Muscle layer of colon (tissue), 2 donors: ENCODE results near the gene NACC2.

ENCODE experiments used
- H3K27ac ChIP-seq: one replicate; pipeline ENCODE4 v1.7.0; 2013; ENCODE audit warnings: low read depth, mild to moderate bottlenecking, low read length, moderate library complexity
- H3K27me3 ChIP-seq, 2 donors: one replicate each; pipeline ENCODE4 v1.7.0; 2013; ENCODE audit warnings: low read length in 2 of 2, mild to moderate bottlenecking in 2 of 2; ENCODE audit not compliant: insufficient read depth in 2 of 2, control insufficient read depth in 1 of 2
- H3K36me3 ChIP-seq: one replicate; pipeline ENCODE4 v1.7.0; 2013; ENCODE audit warnings: mild to moderate bottlenecking, low read length; ENCODE audit not compliant: insufficient read depth
- H3K4me1 ChIP-seq: one replicate; pipeline ENCODE4 v1.7.0; 2013; ENCODE audit warnings: mild to moderate bottlenecking, low read length; ENCODE audit not compliant: insufficient read depth
- H3K4me3 ChIP-seq, 2 donors: one replicate each; pipeline ENCODE4 v1.7.0; 2013; ENCODE audit warnings: low read length in 2 of 2, low read depth in 1 of 2, mild to moderate bottlenecking in 1 of 2, moderate library complexity in 1 of 2
- H3K9ac ChIP-seq: one replicate; pipeline ENCODE4 v1.7.0; 2013; ENCODE audit warnings: low read length
- H3K9me3 ChIP-seq: one replicate; pipeline ENCODE4 v1.7.0; 2013; ENCODE audit warnings: mild to moderate bottlenecking, low read length
- donor health status: abdominal sarcoma.
- donor health status: Adenocarcinoma of cecum.

Gene NACC2

DNA sequence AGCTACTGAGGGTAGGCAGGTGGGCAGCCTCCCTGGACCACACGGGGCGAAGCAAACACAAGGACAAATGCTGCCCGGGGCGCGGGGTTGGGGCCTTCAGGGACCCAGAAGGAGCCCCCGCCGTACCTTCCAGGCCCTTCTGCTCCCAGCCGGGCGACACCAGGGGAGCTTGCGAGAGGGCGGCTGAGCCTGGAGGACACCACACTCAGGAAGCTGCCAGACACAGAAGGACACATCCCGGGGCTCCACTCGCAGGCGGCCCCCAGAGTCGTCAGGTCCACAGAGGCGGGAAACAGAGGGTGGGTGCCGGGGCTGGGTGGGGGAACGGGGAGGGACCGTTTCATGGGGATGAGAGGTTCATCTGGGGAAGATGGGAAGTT lies 75.4 kb downstream of the NACC2 start:
- Histone ChIP-seq H3K4me1 (peaks cover 23% of the 10 kb centered on the region), H3K27ac (no peak overlapping the region)

DNA sequence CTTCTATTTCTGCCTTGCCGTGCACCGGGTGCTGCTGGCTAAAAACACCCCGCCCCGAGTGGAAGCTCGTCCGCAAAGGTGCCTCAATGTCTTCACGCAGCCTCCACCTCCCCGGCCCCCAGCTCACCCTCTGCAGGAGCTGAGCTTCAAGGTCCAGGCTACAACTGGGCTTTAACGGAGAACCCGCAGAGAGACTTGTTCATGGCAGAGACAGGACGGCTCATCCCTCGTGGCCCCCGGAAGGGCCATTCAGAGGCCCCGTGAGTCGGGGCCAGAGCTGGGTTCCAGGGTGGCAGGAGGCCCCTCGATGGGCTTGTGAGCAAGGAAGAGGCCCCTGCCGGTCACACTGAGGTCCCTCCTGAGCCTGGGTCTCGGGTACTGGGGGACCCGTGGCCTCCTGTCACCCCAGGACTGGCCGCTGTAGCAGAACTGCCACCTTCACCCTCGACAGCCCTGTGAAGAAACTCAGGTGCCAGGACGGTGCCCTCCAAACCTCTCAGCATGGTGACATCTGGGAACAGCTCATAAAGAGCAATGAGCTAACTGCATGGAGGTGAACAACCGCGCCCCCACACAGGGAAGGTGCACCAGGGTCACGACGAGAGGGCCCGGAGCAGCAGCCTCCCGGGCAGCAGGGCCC lies 75.9 kb downstream of the NACC2 start:
- Histone ChIP-seq H3K27me3 (no peaks in the 10 kb centered on the region), H3K9ac (no peak overlapping the region), H3K27ac (no peak overlapping the region), H3K4me1 (peaks cover 18% of the 10 kb centered on the region), H3K9me3 (no peaks in the 10 kb centered on the region), H3K4me3 (no peak overlapping the region), H3K36me3 (peaks cover 9% of the 10 kb centered on the region)

More for the DNA sequence above, 75.4 kb downstream of the NACC2 start:
- H3K4me3 ChIP-seq = no peak overlapping the region
- peaks cover 9% of the 10 kb centered on the region for H3K36me3 ChIP-seq
- H3K9ac ChIP-seq = no peak overlapping the region
- H3K9me3 ChIP-seq = no peaks in the 10 kb centered on the region
- no peaks in the 10 kb centered on the region for H3K27me3 ChIP-seq

DNA sequence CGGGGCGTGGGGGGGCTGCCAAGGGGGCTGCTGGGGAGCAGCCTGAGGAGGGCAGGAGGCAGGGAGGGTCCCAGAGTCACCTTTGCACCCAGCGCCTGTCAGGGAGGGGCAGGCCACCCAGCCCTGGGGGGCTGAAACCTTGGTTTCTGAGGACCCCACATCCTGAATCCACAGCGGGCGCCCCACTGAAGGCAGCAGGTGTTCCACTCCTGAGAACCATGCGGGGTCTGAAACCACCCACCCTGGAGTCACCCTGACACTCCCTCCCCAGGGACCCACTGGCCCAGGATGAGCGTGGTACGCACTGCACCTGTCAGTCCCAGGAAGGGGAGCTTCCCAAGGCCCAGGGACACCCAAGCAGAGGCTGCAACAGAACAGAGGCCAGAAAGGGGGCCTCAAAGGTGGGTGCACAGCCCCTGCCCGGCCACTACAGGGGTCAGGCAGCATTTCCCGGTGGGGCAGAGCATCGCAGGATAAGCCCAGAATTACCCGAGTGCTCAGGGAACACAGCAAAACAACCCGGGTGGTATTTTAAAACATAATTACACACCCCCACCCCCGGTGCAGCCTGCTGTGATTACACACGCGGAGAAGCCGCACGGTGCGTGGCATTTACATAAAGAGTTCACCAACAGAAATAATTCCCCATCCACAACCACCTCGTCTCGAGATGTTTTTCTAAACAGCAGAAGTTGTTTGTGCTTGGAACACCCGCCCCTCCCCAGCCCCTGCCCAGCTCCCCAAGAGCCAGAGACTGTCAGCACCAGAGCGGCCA lies 76.6 kb downstream of the NACC2 start:
- H3K27ac ChIP-seq = no peak overlapping the region
- no peak overlapping the region for H3K9ac ChIP-seq
- no peaks in the 10 kb centered on the region for H3K27me3 ChIP-seq
- no peak overlapping the region for H3K4me3 ChIP-seq
- no peaks in the 10 kb centered on the region for H3K9me3 ChIP-seq
- H3K4me1 ChIP-seq = peaks cover 11% of the 10 kb centered on the region
- peaks cover 6% of the 10 kb centered on the region for H3K36me3 ChIP-seq

DNA sequence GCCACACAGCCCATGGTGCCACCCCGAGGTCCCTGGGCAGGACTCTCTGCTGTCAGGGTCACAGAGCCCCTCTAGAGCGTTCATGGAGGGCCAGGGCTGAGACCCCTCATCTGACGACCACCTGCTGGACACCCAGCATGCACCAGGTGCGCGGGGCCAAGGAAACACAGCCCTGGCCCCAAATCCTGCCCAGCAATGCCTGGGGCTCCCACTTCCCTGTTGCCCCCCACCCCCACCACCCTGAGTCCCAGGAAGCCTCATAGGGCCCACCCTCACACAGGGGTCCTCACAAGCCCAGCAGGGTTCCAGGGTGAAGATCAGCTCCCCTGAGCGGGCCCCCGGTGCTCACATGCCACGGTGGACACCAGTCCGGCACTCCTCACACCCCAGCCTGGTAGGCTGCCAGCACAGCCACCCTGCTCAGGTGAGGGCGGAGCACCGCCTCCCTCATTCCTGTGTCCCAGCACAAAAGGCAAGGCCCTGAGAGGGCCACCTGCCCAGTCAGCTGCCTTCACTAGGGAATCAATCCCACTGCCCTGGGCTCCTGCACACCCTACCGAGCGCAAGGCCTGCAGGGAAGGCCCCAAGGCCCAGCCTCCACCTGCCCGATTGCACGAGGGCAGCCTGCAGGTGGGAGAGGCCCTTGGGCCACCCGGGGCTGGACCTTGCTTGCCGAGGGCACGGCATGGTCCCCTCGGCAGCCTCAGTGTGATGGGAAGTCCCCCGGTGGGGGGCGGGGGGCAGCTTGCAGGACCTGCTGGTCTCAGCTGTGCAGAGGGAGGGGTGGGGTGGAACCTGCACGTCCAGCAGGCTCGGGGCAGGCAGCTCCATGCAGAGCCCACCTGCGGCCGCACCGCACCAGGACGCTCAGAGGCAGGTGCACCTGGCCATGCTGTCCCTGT lies 77.5 kb downstream of the NACC2 start:
- H3K27ac ChIP-seq = no peak overlapping the region
- H3K27me3 ChIP-seq = no peaks in the 10 kb centered on the region
- no peak overlapping the region for H3K4me3 ChIP-seq
- H3K4me1 ChIP-seq = peaks cover 9% of the 10 kb centered on the region
- peaks cover 6% of the 10 kb centered on the region for H3K36me3 ChIP-seq
- no peak overlapping the region for H3K9ac ChIP-seq
- no peaks in the 10 kb centered on the region for H3K9me3 ChIP-seq

DNA sequence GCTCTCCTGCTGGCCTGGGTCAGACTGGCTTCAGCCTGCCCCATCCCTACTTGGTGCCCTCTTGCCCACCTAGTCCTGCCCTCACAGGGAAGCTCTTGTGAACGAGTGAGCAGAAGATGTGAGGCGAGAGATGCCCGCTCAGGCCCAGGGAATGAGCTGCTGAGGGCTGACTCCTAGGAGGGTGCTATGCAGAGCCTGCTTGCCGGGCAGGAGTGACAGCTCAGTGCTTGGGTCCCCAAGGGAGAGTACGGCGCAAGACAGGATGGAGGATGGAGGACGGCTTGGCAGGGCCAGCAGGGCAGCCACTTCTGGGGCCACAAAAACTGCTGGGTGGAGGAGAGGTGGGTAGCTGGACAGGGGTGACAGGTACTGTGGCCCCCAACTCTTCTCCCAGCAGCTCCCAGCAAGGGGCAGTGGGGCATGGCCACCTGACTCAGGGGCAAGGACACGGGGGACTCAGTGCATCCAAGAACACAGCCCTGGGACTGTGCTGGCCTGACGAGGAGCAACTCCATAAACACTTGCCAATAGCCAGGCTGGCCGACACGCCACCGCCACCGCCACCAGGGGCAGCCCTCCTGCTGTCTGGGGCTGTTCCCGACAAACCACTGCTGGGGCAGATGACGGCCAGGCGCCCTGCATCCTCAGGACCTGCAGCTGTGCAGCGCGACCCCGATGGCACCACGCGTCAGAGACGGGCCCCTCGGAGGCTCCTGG lies 78.4 kb downstream of the NACC2 start:
- Histone ChIP-seq H3K27ac (no peak overlapping the region), H3K36me3 (peaks cover 6% of the 10 kb centered on the region), H3K27me3 (no peaks in the 10 kb centered on the region), H3K9ac (no peak overlapping the region), H3K4me3 (no peak overlapping the region), H3K9me3 (no peaks in the 10 kb centered on the region), H3K4me1 (peaks cover 17% of the 10 kb centered on the region)

DNA sequence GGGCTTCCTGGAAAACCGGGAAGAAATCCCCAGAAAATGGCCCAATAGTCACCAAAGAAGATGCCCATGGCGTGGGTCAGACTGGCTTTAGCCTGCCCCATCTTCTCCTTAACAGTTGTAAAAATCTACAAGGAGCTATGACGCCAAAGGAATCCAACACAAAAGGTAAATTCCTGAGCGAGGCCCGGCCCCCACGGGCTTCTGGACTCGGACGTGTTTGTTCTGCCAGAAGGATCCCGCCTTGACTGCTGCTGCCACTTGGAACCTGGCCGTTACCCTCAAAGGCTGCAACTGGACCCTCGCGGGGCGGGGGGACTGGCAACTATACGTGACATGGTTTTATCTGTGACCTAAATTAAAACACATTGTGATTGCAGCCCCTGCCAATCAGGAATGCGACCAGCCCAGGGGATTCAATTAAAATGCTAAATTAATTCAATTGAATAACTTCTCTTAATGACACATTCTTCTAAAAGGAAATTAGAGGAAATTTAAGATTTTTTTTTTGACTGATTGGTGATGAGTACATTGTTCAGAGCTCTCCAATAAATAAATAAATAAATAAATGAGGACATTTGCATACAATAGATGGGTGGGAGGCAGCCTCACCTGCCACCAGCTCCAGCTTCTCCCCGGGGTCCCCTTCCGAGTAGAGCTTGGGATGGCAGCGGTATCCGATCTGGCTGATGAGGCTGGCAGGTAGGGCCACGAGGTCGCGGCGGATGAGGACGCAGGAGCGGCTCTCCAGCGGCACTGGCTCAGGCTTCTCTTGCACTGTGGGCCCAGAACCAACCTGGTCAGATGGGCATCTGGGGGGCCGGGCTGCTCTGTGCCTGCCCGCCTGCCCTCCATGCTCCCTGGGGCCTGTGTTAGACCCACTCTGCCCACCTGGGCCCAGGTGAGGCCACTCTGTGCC lies 79.2 kb downstream of the NACC2 start:
- Histone ChIP-seq H3K36me3 (peaks cover 6% of the 10 kb centered on the region), H3K4me1 (peaks cover 18% of the 10 kb centered on the region), H3K27ac (no peak overlapping the region)

DNA sequence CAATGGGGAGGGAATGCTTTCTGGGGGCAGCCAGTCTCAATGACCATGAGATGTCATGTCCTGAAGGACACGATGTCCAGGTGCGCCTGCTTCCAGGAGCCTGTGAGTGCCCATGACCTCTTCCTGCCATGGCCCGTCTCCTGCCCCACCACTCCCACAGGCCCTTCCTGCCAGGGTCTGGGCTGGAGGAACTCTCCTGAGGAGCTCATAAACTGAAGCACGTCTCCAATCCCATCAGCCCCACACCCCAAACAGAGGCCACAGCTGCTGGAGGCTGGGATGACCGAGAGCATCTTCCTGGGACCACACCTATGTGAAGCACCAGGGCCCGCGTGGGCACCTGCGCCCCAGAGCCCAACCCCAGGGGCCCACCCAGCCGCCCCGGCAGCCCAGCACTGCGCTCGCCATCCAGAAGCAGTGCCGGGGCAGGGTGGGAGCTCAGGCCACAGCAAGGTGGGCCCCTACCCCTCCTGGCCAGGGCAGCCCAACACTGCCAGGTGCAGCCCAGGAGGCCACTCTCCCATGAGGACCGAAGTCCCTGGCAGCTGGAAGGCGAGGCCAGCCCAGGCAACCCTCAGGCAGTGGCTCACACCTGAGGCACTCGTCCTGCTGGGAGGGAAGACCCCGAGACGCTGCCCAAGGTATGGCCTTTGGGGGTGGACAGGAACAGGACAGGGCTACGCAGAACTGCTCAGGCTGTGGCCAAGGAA lies 80.0 kb downstream of the NACC2 start:
- Histone ChIP-seq H3K36me3 (peaks cover 6% of the 10 kb centered on the region), H3K4me1 (peaks cover 18% of the 10 kb centered on the region), H3K27ac (no peak overlapping the region), H3K9me3 (no peaks in the 10 kb centered on the region), H3K9ac (no peak overlapping the region), H3K4me3 (no peak overlapping the region), H3K27me3 (no peaks in the 10 kb centered on the region)

More for the DNA sequence above, 79.2 kb downstream of the NACC2 start:
- Histone ChIP-seq H3K9ac (no peak overlapping the region), H3K4me3 (no peak overlapping the region), H3K27me3 (no peaks in the 10 kb centered on the region), H3K9me3 (no peaks in the 10 kb centered on the region)

DNA sequence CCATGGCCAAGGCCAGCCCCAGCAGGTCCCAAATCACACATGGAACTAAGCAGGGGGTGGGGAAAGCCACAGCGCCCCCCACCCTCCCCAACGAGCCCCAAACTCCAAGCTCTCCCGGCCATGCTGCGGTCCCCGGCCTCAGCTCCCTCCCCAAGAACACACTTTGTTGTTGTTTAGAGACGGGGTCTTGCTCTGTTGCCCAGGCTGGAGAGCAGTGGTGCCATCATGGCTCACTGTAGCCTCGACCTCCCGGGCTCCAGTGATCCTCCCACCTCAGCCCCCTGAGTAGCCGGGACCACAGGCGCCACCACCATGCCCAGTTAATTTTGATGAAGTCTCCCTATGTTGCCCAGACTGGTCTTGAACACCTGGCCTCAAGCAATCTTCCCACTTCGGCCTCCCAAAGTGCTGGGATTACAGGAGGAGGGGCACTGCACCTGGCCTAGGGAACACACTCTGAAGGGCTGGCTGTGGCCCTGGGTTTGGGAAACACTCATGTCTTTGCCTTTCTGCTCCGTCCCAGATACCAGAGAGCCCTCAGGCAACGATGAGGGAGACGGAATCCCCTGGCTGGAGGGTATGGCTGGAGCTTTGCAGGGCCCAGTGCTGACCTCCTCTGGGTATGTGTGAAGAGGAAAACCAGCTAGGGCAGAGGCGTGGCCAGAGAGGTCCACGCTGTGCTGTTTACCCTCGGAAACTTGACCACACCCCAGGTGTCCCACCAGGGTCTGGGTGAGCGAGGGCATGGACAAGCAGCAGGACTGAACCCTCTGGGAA lies 80.8 kb downstream of the NACC2 start:
- no peaks in the 10 kb centered on the region for H3K27me3 ChIP-seq
- H3K27ac ChIP-seq = no peak overlapping the region
- no peaks in the 10 kb centered on the region for H3K9me3 ChIP-seq
- peaks cover 14% of the 10 kb centered on the region for H3K36me3 ChIP-seq
- peaks cover 16% of the 10 kb centered on the region for H3K4me1 ChIP-seq
- no peak overlapping the region for H3K9ac ChIP-seq
- H3K4me3 ChIP-seq = no peak overlapping the region

DNA sequence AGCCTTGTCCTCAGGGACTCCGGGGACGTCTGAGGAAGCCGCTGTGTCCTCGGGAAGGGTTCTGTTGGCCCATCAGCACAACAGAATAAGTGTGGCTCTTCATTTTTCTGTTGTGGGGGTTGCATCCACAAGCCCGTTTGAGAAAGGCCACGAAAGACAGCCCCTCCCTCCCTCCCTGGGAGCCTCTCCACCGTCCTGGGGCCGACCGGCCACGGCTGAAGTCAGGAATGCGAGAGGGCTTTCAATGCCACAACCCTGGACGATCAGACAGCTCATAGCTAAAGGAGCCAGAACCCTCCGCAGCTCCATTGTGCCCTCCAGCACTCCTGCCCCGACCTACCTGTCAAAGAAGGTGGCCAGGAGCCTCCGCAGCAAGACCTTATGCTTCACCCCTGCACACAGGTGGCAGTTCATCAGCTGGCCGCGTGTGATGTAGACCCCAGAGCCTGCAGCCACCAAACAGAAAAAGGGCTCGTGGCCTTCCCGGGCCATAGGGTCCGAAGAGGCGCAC lies 81.5 kb downstream of the NACC2 start:
- Histone ChIP-seq H3K27ac (no peak overlapping the region), H3K9ac (no peak overlapping the region), H3K36me3 (peaks cover 14% of the 10 kb centered on the region), H3K4me3 (no peak overlapping the region), H3K27me3 (no peaks in the 10 kb centered on the region), H3K4me1 (peaks cover 10% of the 10 kb centered on the region), H3K9me3 (no peaks in the 10 kb centered on the region)
